ENCODE measurements around the gene CDKN2AIPNL.

The CDKN2AIPNL gene

DNA sequence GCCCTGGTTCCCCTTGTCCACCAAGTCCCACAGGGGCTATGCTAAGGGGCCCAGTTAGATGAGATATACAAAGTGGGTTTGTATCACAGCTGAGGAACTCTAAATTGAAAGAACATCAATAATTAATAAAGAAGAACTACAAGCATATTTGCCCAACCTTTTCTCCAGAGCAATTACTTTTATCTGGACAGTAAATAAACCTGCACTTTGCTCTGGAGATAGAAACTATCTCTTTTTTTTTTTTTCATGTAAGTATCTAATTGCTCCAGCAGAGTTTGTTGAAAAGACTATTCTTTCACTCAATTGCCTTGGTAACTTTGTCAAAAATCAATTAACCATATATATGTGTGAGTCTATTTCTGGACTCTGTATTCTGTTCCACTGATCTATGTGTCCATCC is 6.0 kb upstream of the CDKN2AIPNL start:
- no peak for DNase-seq (ENCODE audit: extremely low read depth, low read depth)
- no peak for TF ChIP-seq CTCF (IDR thresholded peaks at IDR 0.05; ENCODE audit: low read depth, low read length)

DNA sequence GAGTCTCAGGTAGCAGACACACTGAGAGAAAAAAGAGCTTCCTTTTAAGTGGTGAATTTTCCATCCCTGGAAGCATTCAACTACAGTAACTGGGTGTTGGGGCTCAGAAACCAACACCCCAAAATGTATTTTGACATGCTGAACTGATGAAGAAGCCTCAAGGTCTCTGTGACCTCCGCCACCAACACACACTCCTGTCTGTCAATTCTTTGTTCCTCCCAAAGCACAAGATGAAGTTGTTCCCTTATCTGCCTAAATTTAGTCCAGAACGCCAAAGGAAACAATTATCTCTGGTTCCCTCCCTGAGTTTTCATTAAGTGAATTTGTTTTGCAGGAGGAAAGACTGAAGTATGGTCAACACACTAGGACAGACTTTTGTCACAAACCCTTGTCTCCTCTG is 1.4 kb upstream of the CDKN2AIPNL start:
- no peak for DNase-seq (ENCODE audit: extremely low read depth, low read depth)
- TF ChIP-seq CTCF (IDR thresholded peaks at IDR 0.05; ENCODE audit: low read depth, low read length): no peak

DNA sequence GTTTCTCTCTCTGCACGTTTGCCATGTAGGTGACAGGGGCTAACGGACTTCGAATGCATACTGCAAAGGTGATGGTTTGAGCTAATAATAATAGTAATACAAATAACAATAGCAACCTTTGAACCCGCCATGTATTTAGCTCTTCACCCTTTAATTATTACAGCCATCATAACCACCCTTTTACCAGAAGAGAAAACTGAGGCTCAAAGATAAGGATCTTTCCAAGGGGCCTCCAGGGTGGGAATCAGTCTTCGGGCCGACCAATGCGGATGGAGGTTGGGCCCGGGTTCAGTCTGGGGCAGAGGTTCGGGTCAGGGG is 494 bp downstream of the CDKN2AIPNL start:
- TF ChIP-seq CTCF (IDR thresholded peaks at IDR 0.05; ENCODE audit: low read depth, low read length): no peak
- DNase-seq (ENCODE audit: extremely low read depth, low read depth): no peak

GRCh38 chr5:134410822-134411221 is 859 bp downstream of the CDKN2AIPNL start:
- no peak for DNase-seq (ENCODE audit: extremely low read depth, low read depth)
- TF ChIP-seq CTCF (IDR thresholded peaks at IDR 0.05; ENCODE audit: low read depth, low read length): no peak

DNA sequence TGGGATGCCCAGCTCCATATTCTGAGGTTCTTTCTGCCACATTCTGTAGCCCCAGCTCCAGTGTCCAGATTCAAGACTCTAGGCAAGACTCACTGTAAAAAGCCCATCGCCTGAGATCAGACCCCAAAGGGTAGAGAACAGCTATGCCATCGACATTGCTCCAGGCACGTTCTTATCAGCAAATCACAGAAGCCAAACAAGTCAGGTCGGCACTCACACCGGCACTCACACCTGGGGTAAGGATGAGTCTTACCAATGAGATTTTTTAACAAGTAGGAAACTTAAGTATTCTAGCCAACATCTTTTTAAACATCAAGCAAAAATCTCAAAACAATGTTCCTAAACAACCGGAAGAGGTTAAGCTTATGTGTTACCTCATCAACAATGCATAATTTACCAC is 2.4 kb downstream of the CDKN2AIPNL start:
- no peak for TF ChIP-seq CTCF (IDR thresholded peaks at IDR 0.05; ENCODE audit: low read depth, low read length)
- DNase-seq (ENCODE audit: extremely low read depth, low read depth): no peak

DNA sequence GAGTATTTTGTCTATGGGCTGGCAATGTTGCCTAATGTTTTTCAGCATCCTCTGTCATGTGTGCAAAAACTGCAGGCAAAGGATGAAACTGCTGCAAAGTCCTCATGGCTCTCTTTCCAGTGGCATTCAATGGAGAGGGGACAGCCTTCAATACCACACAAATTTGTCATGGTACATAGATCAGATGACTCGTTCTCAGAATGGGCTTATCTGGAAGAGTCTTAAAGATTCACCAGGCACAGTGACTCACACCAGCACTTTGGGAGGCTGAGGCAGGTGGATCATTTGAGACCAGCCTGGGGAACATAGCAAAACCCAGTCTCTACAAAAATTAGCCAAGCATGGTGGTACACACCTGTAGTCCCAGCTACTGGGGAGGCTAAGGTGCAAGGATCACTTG is 5.3 kb downstream of the CDKN2AIPNL start:
- DNase-seq (ENCODE audit: extremely low read depth, low read depth): no peak
- no peak for TF ChIP-seq CTCF (IDR thresholded peaks at IDR 0.05; ENCODE audit: low read depth, low read length)

- no peak for DNase-seq (ENCODE audit: extremely low read depth, low read depth)
- TF ChIP-seq CTCF (IDR thresholded peaks at IDR 0.05; ENCODE audit: low read depth, low read length): no peak
These were observed 7.7 kb downstream of the CDKN2AIPNL start for GRCh38 chr5:134403951-134404350.

Data from AG09319 (cell line).